Hepatocyte (in vitro differentiated cells): Measurements from ENCODE around the gene MAGEC3.

ENCODE experiments used
- EZH2 ChIP-seq: fragments of 200-600 bp; sonication (generic); IDR thresholded peaks from 2 replicates; pipeline ENCODE4 v1.6.1; 2016; ENCODE audit warnings: antibody characterized with exemption, mild to moderate bottlenecking, borderline replicate concordance
- TF ChIP-seq, protein P1 (sequence below): fragments of 200-600 bp; sonication (generic); IDR thresholded peaks from 2 replicates; pipeline ENCODE4 v1.5.1; 2016; ENCODE audit warnings: antibody characterized with exemption, mild to moderate bottlenecking; ENCODE audit not compliant: poor library complexity

DNA sequence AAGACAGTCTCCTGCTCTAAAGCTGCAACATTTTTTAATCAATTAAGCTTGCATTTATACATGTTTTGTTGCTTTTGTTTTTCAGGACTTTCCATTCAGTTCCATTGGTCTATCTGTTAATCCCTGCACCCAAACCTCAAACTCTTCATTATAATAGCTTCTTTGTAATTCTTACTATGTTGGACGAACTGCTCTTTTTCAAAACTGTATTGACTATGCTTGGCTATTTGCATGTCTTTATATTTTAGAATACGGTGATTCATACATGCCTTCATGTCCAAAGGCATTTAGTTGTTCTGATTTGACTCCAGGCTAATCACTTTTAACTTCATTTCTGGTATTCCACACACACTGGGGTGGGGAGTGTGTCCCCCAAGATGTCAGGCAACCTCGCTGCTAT, 79.7 kb downstream of the MAGEC3 start:
- TF ChIP-seq, protein P1, sequence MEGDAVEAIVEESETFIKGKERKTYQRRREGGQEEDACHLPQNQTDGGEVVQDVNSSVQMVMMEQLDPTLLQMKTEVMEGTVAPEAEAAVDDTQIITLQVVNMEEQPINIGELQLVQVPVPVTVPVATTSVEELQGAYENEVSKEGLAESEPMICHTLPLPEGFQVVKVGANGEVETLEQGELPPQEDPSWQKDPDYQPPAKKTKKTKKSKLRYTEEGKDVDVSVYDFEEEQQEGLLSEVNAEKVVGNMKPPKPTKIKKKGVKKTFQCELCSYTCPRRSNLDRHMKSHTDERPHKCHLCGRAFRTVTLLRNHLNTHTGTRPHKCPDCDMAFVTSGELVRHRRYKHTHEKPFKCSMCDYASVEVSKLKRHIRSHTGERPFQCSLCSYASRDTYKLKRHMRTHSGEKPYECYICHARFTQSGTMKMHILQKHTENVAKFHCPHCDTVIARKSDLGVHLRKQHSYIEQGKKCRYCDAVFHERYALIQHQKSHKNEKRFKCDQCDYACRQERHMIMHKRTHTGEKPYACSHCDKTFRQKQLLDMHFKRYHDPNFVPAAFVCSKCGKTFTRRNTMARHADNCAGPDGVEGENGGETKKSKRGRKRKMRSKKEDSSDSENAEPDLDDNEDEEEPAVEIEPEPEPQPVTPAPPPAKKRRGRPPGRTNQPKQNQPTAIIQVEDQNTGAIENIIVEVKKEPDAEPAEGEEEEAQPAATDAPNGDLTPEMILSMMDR, result no peak
- no peak for TF ChIP-seq EZH2
